NT2/D1 (cell line): ENCODE results near the gene BPIFA3.
"Not testable (repeated sequence)": the region's sequence is repeated elsewhere in the genome, so short reads cannot be mapped to it uniquely, and the experiment has no call there.

Experiments
- DNase-seq: peaks from one replicate; pipeline ENCODE4 v3.0.0-alpha.2; 2011; ENCODE audit warnings: low read depth, low spot score
- H3K27me3 ChIP-seq: 2 replicates; pipeline ENCODE4 v1.6.0; 2011; ENCODE audit warnings: mild to moderate bottlenecking; ENCODE audit not compliant: insufficient read length, insufficient read depth
- H3K36me3 ChIP-seq: 2 replicates; pipeline ENCODE4 v1.6.1; 2011; ENCODE audit warnings: mild to moderate bottlenecking, low read length, mixed read lengths; ENCODE audit not compliant: insufficient read depth, insufficient read length
- H3K4me1 ChIP-seq: 2 replicates; pipeline ENCODE4 v1.5.1; 2011; ENCODE audit not compliant: insufficient read depth, insufficient read length
- H3K4me3 ChIP-seq: 2 replicates; pipeline ENCODE4 v1.5.1; 2011; ENCODE audit warnings: low read depth; ENCODE audit not compliant: insufficient read length
- H3K9ac ChIP-seq: 2 replicates; pipeline ENCODE4 v1.6.0; 2011; ENCODE audit warnings: low read depth; ENCODE audit not compliant: insufficient read length
- H3K9me3 ChIP-seq: 2 replicates; pipeline ENCODE4 v1.5.1; 2011; ENCODE audit warnings: mild to moderate bottlenecking, low read length; ENCODE audit not compliant: insufficient read depth
- SUZ12 ChIP-seq: IDR thresholded peaks from 2 replicates; pipeline ENCODE4 v1.6.1; 2011; ENCODE audit not compliant: insufficient read length, insufficient read depth; ENCODE audit errors: extremely low read depth
- YY1 ChIP-seq: IDR thresholded peaks from 2 replicates; pipeline ENCODE4 v1.6.1; 2011; ENCODE audit not compliant: insufficient read length, insufficient read depth
- ZNF274 ChIP-seq: IDR thresholded peaks from 2 replicates; pipeline ENCODE4 v1.6.1; 2011; ENCODE audit warnings: mild to moderate bottlenecking, low read depth, low read length

The BPIFA3 gene

DNA sequence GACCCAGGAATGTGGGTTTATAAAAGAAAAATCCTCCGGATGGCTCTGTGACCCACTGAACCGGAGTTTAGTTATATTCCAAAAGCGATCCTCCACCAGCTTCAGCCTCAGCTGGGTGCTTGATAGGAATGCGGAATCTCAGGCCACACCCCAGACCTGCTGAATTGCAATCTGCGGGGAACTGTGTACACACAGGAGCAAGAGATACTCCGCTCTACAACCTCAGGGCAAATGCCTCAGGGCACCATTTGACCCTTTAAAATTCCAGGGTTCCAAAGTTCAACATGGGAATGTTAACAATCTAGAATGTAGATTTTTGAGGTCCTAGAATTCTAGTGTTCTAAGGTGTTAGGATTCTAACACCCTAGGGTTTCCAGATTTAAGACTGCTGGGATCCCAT lies 38.4 kb upstream of the BPIFA3 start:
- H3K36me3 ChIP-seq: no peaks in the 10 kb centered on the region
- no peak for TF ChIP-seq YY1
- no peak for TF ChIP-seq ZNF274
- TF ChIP-seq SUZ12: no peak
- peak; percentile 33 for DNase-seq
- peaks cover 7% of the 10 kb centered on the region; the same call in 1 of the 2 replicates for H3K9me3 ChIP-seq
- H3K27me3 ChIP-seq: no peaks in the 10 kb centered on the region
- H3K4me3 ChIP-seq: no peak overlapping the region
- no peaks in the 10 kb centered on the region for H3K4me1 ChIP-seq
- no peak overlapping the region for H3K9ac ChIP-seq

DNA sequence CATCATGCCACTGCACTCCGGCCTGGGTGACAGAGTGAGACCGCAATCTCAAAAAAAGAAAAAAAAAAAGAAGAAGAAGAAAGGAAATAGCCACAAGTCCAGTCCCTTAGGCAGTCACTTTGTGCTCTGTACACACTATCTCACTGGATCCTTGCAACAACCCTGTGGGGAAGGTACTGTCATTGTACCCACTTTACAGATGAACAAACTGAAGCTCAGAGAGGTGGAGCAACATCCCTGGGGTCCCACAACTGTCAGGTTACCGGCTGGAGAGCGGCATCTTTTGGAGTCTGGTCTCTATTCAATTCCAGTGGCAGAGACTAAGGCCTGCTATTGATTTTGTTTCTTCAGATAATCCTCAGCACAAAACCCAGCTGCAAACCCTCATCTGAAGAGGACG lies 37.0 kb upstream of the BPIFA3 start:
- DNase-seq: no peak
- Histone ChIP-seq H3K36me3 (no peaks in the 10 kb centered on the region), H3K4me1 (no peaks in the 10 kb centered on the region), H3K4me3 (no peak overlapping the region), H3K27me3 (no peaks in the 10 kb centered on the region), H3K9me3 (peaks cover 7% of the 10 kb centered on the region; the same call in 1 of the 2 replicates), H3K9ac (no peak overlapping the region)
- no peak for TF ChIP-seq YY1
- TF ChIP-seq SUZ12: no peak
- no peak for TF ChIP-seq ZNF274

DNA sequence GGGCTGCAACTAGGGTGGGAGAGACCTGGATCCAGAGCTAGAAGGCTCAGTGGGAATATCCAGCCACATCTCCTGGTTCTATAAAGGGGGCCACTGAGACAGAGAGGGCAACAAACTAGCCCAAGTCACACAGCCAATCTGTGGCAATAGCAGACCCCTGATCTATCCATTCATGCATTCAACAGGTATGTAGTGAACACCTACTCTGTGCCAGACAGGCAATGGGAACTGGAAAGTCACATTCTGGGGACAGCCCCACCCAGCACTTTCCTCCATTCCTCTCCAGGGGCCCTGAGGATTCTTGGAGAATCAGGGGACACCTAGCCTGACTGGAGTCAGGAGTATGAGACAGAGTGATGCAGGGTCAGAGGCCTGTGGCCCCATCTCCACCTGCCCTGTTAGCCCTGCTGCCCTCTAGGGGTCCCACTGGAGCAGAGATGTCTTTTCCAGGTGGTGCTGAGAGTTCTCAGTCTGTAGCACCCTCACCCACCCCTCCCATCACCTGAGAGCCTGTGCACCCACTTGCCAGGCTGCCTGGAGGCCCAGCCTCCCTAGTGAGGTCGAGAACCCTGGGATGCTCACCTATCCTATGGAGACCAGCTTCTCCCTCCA lies 35.6 kb upstream of the BPIFA3 start:
- Histone ChIP-seq H3K36me3 (no peaks in the 10 kb centered on the region), H3K4me3 (no peak overlapping the region), H3K9ac (no peak overlapping the region), H3K9me3 (peaks cover 7% of the 10 kb centered on the region; the same call in 1 of the 2 replicates), H3K27me3 (no peaks in the 10 kb centered on the region), H3K4me1 (no peaks in the 10 kb centered on the region)
- no peak for DNase-seq
- no peak for TF ChIP-seq YY1
- TF ChIP-seq SUZ12: no peak
- TF ChIP-seq ZNF274: no peak

DNA sequence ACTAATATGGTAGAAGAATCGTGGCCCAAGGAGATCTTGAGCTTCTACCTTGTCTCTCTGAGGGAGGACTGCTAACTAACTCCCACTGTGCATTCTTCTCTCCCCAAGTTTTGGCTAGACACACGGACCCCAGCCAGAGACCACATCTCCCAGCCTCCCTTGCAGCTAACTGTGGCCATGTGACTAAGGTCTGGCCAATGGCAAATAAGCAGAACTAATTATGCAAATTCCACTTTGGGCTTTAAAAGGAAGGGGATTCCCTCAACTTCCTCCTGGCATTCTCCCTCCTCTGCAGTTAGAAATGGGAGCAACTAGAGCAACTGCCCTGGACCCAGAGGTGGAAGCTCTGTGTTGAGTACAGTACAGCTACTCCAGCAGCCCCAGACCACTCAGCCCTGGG lies 33.8 kb upstream of the BPIFA3 start:
- H3K4me1 ChIP-seq: no peaks in the 10 kb centered on the region
- no peak for DNase-seq
- TF ChIP-seq SUZ12 (no peak), YY1 (no peak), ZNF274 (no peak)
- no peak overlapping the region for H3K4me3 ChIP-seq
- peaks cover 7% of the 10 kb centered on the region; the same call in 1 of the 2 replicates for H3K9me3 ChIP-seq
- no peaks in the 10 kb centered on the region for H3K36me3 ChIP-seq
- no peaks in the 10 kb centered on the region for H3K27me3 ChIP-seq
- H3K9ac ChIP-seq: no peak overlapping the region

DNA sequence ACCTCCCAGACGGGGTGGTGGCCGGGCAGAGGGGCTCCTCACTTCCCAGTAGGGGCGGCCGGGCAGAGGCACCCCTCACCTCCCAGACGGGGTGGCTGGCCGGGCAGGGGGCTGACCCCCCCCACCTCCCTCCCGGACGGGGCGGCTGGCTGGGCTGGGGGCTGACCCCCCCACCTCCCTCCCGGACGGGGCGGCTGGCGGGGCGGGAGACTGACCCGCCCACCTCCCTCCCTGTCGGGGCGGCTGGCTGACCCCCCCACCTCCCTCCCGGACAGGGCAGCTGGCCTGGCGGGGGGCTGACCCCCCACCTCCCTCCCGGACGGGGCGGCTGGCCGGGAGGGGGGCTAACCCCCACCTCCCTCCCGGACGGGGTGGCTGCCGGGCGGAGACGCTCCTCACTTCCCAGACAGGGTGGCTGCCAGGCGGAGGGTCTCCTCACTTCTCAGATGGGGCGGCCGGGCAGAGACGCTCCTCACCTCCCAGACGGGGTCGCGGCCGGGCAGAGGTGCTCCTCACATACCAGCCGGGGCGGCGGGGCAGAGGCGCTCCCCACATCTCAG lies 32.0 kb upstream of the BPIFA3 start:
- not testable (repeated sequence) for DNase-seq

DNA sequence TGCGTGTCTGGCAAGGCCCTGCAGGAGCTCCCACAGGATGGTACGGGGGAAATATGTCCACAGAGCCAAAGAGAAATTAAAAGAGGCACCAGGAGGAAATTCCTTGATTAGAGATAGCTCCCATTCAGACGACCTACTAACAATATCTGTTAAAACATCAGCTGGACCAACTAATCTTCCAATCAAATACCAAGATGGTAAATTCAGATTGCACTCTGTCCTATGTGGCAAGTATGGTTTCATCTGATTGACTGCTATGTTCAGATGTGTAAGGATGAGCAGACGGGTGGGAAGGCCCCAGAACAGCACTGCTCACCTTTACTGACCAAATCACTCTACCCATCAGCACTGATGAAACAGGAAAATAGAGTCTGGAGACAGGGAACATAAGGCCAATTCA lies 29.7 kb upstream of the BPIFA3 start:
- Histone ChIP-seq H3K9ac (no peak overlapping the region), H3K4me1 (no peaks in the 10 kb centered on the region), H3K4me3 (no peak overlapping the region), H3K36me3 (no peaks in the 10 kb centered on the region), H3K9me3 (peaks cover 7% of the 10 kb centered on the region; the same call in 1 of the 2 replicates), H3K27me3 (no peaks in the 10 kb centered on the region)
- no peak for DNase-seq
- TF ChIP-seq ZNF274 (no peak), YY1 (no peak), SUZ12 (no peak)

More for the DNA sequence above, 32.0 kb upstream of the BPIFA3 start:
- not testable (repeated sequence) for H3K9ac ChIP-seq, H3K27me3 ChIP-seq, H3K36me3 ChIP-seq, H3K9me3 ChIP-seq, H3K4me3 ChIP-seq, H3K4me1 ChIP-seq

DNA sequence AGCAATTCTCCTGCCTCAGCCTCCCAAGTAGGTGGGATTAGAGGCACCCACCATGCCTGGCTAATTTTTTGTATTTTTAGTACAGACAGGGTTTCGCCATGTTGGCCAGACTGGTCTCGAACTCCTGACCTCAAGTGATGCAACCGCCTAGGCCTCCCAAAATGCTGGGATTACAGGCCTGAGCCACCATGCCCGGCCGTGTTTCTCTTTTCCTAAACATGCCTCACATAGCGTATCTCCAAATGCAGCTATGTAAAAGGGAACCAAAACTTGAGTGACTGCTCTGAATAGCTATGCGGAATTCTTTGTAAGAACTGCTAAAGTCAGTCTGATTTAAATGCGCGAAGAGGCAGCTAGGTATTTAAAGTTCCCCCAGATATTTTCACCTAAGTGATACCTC lies 28.7 kb upstream of the BPIFA3 start:
- TF ChIP-seq ZNF274: no peak
- no peak for TF ChIP-seq SUZ12
- no peak for TF ChIP-seq YY1
- Histone ChIP-seq H3K27me3 (no peaks in the 10 kb centered on the region), H3K9ac (no peak overlapping the region), H3K9me3 (peaks cover 1% of the 10 kb centered on the region; the same call in 1 of the 2 replicates), H3K4me3 (no peak overlapping the region), H3K36me3 (no peaks in the 10 kb centered on the region), H3K4me1 (no peaks in the 10 kb centered on the region)
- DNase-seq: no peak
